Suprapubic skin (tissue), 3 donors: Measurements from ENCODE around the gene HBP1.

Experiments
- CTCF ChIP-seq, 2 donors: fragments of 200-600 bp in 1 of 2; fragments of 450-650 bp in 1 of 2; sonication (generic) in 1 of 2; IDR thresholded peaks; one replicate each; pipeline ENCODE4 v1.5.1; 2016 to 2019; ENCODE audit warnings: antibody characterized with exemption in 2 of 2, mild to moderate bottlenecking in 1 of 2, moderate library complexity in 1 of 2
- POLR2A ChIP-seq, 2 donors: fragments of 450-650 bp; IDR thresholded peaks; one replicate each; pipeline ENCODE4 v1.6.1; 2017; ENCODE audit warnings: antibody characterized with exemption in 2 of 2, mild to moderate bottlenecking in 2 of 2, moderate library complexity in 2 of 2

GRCh38 chr7:107158028-107158427 lies 10.8 kb upstream of the HBP1 start:
- TF ChIP-seq POLR2A (IDR thresholded peaks at IDR 0.05) (no peak), CTCF (IDR thresholded peaks at IDR 0.05) (no peak)
